Nephron (organoid): ENCODE results near the gene FNBP1.

Experiments
- H3K27ac Mint-ChIP-seq, 3 experiments: 2 replicates each; pipeline ENCODE4 v1.8.0; 2020; ENCODE audit warnings: mixed read lengths in 3 of 3, mild to moderate bottlenecking in 2 of 3, moderate library complexity in 1 of 3
- H3K27me3 Mint-ChIP-seq: 2 replicates; pipeline ENCODE4 v1.8.0; 2021; ENCODE audit warnings: low read depth, mild to moderate bottlenecking, moderate library complexity, mixed read lengths
- H3K36me3 Mint-ChIP-seq: 2 replicates; pipeline ENCODE4 v1.8.0; 2020; ENCODE audit warnings: low read depth, mixed read lengths
- H3K4me1 Mint-ChIP-seq: 2 replicates; pipeline ENCODE4 v1.8.0; 2020; ENCODE audit warnings: mixed read lengths
- H3K4me3 Mint-ChIP-seq, 3 experiments: 2 replicates each; pipeline ENCODE4 v1.8.0; 2020; ENCODE audit warnings: mild to moderate bottlenecking in 3 of 3, mixed read lengths in 3 of 3, moderate library complexity in 2 of 3
- H3K9me3 Mint-ChIP-seq: 2 replicates; pipeline ENCODE4 v1.8.0; 2020; ENCODE audit warnings: mixed read lengths
- CTCF ChIP-seq, 3 experiments: fragments of 200-600 bp; sonication (generic); IDR thresholded peaks; one replicate each; pipeline ENCODE4 v1.5.0; 2021; ENCODE audit warnings: antibody characterized with exemption in 3 of 3; ENCODE audit not compliant: unreplicated experiment in 3 of 3

FNBP1 gene

GRCh38 chr9:130036099-130036498 lies 6.9 kb downstream of the FNBP1 start:
- Mint-ChIP-seq H3K9me3 (no peaks in the 10 kb centered on the region), H3K36me3 (no peaks in the 10 kb centered on the region), H3K27me3 (no peaks in the 10 kb centered on the region), H3K27ac (peak overlapping the region; percentile 46 to 64 (median 51)), H3K4me3 (no peak overlapping the region), H3K4me1 (peaks cover 21% of the 10 kb centered on the region)
- TF ChIP-seq CTCF (IDR thresholded peaks at IDR 0.05; ENCODE audit: unreplicated experiment in 3 of 3) = no peak

- Mint-ChIP-seq H3K36me3 (no peaks in the 10 kb centered on the region), H3K27me3 (no peaks in the 10 kb centered on the region), H3K9me3 (no peaks in the 10 kb centered on the region), H3K27ac (peak overlapping the region in 2 of 3 experiments; percentile 4 to 61), H3K4me1 (peaks cover 18% of the 10 kb centered on the region), H3K4me3 (no peak overlapping the region)
- no peak for TF ChIP-seq CTCF (IDR thresholded peaks at IDR 0.05; ENCODE audit: unreplicated experiment in 3 of 3)
Measured at GRCh38 chr9:130034570-130034969, 8.4 kb downstream of the FNBP1 start.

GRCh38 chr9:130030651-130031127 lies 12.3 kb downstream of the FNBP1 start:
- no peak for TF ChIP-seq CTCF (IDR thresholded peaks at IDR 0.05; ENCODE audit: unreplicated experiment in 3 of 3)
- H3K4me1 Mint-ChIP-seq = peaks cover 10% of the 10 kb centered on the region
- H3K4me3 Mint-ChIP-seq = no peak overlapping the region
- peaks cover 4% of the 10 kb centered on the region for H3K36me3 Mint-ChIP-seq
- no peak overlapping the region for H3K27ac Mint-ChIP-seq
- no peaks in the 10 kb centered on the region for H3K9me3 Mint-ChIP-seq
- H3K27me3 Mint-ChIP-seq = no peaks in the 10 kb centered on the region

- TF ChIP-seq CTCF (IDR thresholded peaks at IDR 0.05; ENCODE audit: unreplicated experiment in 3 of 3) = no peak
- H3K4me3 Mint-ChIP-seq = no peak overlapping the region
- peaks cover 10% of the 10 kb centered on the region for H3K4me1 Mint-ChIP-seq
- peaks cover 4% of the 10 kb centered on the region for H3K36me3 Mint-ChIP-seq
- no peak overlapping the region for H3K27ac Mint-ChIP-seq
- H3K9me3 Mint-ChIP-seq = no peaks in the 10 kb centered on the region
- no peaks in the 10 kb centered on the region for H3K27me3 Mint-ChIP-seq
Measured at GRCh38 chr9:130029223-130029973, 13.6 kb downstream of the FNBP1 start.

GRCh38 chr9:130028493-130029222 lies 14.3 kb downstream of the FNBP1 start:
- Mint-ChIP-seq H3K4me1 (peaks cover 14% of the 10 kb centered on the region), H3K27ac (no peak overlapping the region), H3K4me3 (no peak overlapping the region), H3K27me3 (no peaks in the 10 kb centered on the region), H3K36me3 (peaks cover 4% of the 10 kb centered on the region), H3K9me3 (no peaks in the 10 kb centered on the region)
- no peak for TF ChIP-seq CTCF (IDR thresholded peaks at IDR 0.05; ENCODE audit: unreplicated experiment in 3 of 3)
